T-helper 9 cell (primary cell): ENCODE measurements around the gene C6orf163.

Experiments used
- DNase-seq: peaks from one replicate; pipeline ENCODE4 v3.0.0-alpha.2; 2020

Gene C6orf163

DNA sequence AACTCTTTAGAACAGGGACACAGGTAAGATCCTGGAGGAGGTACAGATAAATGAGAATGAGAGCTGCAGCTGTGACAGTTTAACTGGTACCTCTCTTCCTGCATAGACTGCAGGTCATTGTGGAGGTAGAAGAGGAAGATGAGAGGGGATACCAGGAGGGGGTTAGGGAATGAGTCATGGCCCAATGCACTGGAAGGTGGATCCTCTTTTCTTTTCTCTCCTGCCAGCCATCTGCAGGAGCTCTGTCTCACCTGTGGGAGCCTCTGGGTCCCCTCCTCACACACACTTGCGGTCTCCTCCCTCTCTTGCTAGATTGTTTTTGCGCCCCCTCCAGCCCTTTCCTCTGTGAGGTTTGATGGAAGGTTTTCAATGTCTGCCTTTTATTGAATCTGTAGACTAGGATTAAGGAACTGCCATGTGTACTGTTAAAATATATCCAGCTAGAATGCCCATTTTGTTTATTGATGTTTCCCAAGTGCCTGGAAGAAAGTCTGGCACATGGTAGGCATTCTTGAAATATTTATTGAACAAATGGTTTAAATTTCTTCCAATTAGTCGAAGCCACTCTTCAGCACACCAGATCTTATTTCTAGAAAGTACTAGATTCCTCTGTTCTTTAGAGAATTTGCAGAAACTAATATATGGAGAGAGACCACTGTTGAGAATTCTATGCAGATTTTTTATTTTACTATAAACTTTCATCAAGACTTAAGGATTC lies 13.0 kb downstream of the C6orf163 start:
- no peak for DNase-seq

DNA sequence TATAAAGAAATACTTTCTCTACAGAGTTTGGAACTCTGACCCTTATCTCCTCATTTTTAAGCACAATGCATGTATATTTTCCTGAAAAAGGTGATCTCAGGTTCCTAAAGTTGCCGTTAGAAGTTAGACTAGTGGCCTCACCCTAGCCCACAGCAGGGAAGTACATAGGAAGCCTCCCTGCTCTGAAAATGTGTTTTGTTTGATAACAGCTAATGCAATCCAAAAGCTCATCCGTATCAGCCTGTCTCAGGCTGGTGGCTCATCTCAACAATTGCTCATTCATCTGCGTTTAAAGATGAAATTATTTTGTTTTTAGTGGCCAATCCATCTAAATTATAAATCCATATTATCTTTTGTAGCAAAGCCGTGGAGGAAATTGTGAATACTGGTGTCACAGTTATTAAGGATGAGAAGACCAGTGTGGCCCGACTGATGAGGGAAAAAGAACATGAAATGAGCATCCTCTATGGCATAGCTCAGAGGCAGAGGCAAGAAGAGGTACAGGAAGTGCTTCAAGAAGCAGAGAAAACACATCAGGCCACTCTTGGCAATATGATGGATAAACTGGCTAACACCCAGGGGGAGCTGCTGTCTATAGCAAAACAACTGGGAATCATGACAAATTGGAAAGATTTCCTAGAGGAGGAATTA lies 20.1 kb downstream of the C6orf163 start:
- DNase-seq: no peak

DNA sequence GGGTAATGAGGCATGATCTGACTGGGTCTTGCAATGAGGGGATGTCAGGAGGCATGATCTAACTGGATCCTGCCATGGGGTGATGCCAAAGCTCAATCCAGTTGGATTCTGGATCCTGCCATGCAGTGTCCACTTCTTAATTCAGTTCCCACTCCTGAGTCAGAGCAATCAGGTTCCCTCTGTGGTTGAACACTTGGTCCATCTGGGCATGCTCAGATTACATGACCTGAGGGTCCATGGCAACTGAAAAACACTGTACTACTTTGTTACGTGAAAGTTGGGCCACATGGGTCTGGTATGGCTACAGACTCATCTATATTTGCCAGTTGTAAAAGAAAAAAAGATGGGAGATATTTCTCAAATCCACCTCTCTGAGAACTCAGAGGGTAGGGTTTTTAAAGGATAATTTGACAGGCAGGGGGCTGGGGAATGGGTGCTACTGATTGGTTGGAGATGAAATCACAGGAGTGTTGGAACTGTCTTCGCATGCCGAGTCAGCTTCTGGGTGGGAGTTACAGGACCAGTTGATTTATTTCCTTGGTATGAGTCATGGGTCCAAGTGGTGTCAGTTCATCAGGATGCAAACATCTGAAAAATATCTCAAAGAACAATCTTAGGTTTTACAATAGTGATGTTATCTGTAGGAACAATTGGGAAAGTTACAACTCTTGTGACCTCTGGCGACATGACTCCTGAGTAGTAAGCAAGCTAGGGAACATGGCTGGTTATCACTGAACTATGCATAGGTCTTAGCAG lies 21.6 kb downstream of the C6orf163 start:
- DNase-seq: no peak

DNA sequence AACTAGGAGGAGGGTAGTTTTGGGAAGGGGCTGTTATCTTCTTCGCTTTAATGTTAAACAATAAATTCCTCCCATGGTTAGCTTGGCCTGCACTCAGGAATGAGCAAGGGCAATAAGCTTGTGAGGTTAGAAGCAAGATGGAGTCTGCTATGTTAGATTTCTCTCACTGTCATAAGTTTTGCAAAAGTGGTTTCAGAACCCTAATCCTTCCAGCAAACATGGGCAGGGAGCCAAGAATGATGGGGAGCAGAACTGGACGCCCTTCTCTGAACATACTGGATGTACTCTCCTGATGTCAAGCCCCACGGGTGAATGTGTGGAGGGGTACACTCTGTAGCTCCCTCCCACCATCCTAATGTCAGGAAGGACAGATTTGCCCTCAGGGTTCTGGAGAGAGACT lies 22.3 kb downstream of the C6orf163 start:
- DNase-seq: no peak

DNA sequence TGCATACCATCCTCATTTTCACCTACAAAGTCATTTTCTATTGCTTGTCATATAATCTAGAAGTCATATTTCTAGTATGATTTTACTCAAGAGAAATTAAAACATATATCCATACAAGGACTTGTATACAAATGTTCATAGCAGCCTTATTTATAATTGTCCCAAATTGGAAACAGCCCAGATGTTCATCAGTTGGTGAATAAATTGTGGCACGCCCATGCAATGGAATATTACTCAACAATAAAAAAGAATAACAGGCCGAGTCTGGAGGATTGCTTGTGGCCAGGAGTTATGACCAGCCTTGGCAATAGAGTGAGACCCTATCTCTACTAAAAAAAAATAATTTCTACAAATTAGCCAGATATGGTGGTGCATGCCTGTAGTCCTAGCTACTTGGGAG lies 28.8 kb downstream of the C6orf163 start:
- no peak for DNase-seq

DNA sequence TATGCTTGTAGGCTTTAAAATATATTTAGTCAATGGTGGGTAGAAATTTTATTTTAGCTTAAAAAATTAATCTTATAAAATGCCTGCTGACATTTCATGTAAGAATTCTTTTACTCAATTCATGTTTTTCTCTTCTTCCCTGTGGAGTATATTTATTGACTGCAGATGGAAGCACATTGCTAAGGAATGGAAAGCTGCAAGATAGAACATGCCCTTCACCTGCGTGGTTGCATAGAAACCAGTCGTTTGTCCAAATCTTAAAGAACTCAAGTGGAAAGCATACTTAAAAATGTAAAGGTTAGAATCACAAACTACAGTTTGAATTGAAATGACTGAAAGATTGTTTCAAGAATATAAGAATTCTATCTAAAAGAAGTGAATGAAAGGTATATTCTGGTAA lies 30.7 kb downstream of the C6orf163 start:
- DNase-seq: no peak

DNA sequence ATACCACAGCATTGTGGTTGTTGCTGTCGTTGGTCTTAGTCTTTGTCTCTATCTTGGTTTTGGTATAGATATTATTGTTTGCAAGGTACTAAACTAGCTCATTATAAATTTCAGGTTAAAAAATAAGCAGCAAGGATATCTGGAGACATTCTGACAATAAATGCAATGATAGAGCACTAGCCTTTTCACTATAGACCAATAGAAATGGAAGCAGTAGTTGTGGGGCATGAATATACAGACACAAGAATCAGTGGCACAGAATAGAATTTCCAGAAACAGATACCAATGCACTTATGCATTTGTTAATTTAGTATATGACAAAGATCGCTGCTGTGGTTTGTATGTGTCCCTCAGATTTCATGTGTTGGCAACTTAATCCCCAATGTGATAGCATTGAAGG lies 32.0 kb downstream of the C6orf163 start:
- no peak for DNase-seq

DNA sequence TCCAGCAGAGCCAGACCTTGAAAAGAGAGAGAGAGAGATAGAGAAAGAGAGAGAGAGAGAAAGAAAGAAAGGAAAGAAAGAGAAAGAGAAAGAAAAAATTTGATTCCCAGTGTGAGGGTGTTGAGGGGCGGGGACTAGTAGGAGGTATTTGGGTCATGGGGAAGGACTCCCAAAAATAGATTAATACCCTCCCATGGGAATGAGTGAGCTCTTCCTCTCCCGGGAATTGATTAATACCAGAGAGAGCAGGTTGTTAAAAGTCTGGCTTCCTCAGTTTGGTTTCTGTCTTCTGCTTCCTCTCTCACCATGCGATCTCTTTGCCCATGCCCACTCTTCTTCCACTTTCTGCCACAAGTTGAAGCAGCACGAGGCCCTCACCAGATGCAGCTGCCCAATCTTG lies 34.3 kb downstream of the C6orf163 start:
- no peak for DNase-seq

DNA sequence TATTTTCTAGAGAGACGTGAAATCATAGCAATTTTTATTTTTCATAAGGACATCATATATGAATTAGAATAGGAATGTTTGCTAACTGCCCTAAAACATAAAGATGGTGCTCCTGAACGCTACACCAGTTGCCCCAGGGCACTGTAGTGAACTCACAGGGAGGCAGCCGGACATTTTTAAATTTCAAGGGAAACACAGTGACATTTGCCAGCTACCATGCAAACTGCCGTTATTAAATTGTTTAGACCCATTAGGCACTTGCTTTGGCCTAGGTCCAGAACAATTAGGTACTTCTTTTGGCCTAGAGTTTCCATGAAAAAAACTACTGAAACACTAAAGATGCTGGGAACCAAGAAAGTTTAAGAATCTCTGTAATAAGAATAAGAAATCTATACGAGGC lies 38.2 kb downstream of the C6orf163 start:
- no peak for DNase-seq

DNA sequence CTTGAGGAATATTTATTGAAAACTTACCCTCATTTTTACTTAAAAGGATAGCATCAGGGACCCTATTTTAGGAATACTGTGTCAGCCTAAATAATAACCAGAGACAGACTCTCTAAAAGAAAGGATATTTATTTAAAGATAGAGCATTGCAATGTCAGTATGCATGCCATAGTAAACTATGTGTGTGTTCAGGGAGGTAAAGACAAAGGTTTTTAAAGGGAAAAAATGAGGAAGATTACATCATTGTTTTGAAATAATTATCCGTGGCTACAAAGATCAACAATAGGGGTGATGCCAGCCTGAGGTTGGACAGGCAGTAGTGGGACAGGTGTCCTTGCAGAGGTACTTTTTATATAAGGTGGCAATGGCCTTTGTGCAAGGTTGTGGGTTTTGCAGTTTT lies 39.4 kb downstream of the C6orf163 start:
- DNase-seq: no peak

DNA sequence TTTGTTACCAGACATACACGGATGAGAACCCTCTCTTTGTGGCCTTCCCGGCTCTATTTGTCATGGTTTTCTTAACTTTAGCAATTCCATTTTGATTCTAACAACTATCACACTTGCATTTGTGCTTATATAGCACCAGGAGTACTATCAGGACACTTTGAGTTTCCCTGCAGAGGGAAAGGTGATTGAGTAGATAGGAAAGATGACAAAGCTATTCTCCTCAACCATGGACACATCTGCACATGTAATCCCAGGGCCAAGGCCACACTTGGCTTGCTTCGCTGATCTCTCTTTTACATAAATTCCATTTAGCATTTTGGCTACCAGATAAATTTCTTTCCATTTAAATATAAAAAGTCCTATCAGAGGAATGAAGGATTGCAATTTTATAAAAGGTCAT lies 39.8 kb downstream of the C6orf163 start:
- no peak for DNase-seq

DNA sequence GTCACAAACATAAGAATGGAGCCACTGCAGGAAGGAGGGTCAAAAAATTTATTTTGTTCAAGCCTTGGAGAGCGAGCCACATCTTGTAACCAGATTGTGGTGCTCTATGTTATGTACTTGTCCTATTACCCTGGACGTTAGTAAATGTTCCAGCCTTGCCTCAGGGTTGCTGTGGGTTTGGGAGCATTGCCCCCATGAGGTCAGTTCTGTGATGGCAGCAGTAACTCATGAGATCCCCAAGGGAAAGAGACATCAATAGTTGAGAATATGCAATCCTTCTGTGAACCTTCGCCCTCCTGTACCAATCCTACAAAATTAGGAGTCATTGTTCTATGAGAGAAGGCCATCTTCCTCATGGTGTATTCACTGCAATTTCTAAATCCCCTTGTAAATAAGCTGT lies 46.7 kb downstream of the C6orf163 start:
- no peak for DNase-seq

DNA sequence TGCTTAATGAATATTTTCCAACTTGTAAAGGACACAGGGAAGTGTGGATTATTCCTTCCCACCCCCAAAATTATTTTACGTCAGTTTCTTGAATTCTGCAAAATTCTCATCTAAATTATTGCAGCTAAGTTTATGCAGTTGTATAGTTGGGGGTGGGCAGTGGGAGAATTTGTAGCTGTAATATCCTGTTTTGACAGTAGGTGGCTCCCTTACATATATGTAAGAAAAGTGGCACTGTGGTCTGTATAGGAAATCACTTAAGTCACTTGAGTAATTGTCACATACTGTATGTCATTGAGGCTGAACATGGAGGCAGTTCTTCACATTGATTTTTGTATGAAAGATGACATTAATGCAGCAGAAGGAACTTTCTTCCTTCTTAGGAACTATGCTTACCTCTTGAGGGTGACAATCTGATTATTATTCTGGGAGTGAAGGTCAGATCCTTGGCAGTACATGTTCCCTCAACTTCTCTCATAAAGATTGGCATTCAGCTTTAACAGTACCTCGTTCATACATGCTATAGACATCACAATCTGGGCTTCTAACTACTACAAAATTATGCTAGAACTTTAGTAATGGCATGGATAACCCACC lies 48.5 kb downstream of the C6orf163 start:
- DNase-seq: peak; percentile 3

DNA sequence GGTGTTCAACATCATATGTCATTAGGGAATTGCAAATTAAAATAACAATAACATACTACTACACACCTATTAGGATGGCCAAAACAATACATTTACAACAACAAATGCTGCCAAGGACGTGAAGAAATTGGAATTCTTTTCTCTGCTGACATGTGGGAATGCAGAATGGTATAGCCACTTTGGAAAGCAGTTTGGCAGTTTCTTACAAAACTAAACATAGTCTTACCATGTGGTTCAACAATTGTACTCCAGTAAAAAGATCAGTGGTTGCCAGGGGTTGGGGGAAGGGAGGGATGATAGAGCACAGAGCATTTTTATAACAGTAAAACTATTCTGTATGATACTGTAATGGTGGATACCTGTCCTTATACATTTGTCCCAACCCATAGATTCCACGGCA lies 50.8 kb downstream of the C6orf163 start:
- no peak for DNase-seq

DNA sequence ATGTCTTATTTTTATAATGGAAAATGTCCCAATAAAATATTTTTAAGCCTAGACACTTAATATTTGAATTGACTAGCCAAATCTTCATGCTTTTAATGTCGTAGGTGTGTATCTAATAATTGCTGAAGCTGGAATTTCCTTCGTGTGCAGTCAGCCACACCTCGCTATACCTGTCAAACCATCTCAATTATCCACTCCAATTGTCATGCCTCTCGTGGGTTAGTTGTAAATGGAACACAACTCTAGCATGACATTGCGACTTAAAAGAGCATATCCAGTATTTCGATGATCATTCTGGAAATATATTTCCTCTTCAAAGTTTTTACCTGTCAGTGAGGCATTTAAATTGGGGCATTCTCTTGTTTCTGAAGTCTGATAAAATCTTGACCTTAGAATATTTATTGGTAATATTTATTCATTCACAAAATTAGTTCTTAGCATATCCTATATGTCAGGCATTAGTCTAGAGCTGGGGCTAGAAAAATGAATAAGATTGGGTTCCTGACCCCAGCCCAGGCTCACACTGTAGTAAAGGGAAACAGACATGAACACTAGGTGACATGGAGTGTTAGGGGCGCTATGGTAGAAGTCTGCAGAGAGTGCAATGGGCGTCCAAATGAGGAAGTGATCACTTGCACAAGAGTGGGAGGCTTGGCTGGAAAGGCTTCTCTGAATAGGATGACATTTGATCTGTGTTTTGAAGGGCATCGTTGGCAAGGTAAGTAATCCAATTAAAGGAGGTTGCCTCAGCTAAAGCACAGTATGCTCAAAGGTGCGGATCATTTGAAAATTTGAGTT lies 52.2 kb downstream of the C6orf163 start:
- no peak for DNase-seq

DNA sequence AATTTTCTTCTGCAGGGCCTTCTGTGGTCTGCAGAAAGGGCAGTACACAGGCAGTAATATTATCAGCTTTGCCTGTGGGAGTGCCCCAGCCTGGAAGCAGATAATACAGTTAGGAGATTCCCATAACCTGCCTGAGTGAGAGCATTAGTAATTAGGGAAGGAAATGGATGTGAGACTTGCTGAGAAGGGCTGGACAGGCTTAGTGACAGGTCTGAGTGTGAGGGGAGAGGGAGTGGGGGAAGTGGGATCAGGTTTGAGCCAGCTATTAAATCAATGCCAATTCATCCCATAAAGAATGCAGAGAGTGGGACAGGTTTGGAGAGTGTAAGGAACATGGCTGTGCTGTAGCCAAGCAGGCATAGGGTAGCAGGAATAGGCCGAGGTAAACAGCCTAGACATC lies 53.0 kb downstream of the C6orf163 start:
- DNase-seq: no peak

DNA sequence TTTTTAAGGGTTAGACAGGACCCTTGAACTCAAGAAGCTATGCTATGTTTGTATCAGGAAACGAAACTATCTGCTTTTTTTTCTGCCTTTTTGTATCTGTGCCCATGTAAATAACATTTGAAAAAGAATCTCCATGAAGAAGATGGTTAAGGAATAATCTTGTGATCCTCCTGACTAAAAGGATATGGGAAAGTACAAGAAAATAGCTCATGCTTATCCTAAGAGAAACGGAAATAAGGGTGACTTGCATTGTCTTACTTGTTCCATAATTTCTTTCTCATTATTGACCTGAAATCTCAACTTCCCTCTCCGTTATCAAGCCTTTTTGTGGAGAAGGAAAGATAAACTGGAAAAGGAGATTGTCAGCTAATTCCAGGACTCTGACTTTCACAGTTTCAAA lies 57.2 kb downstream of the C6orf163 start:
- no peak for DNase-seq

DNA sequence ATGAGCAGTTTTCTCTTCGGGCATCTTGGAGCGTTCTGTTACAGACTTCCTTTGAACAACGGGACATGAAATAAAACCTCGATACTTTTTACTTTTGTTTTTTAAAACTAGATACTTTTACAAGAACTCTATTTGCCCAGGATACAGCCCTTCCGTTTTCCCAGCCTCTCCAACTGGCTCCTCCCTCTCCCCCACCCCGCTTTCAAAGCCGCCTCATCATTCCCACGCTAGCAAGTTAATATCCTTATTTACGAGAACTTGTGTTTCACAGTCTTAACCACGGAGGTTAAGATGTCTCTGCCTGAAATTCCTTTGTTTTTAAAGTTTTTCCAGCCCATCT lies 62.9 kb downstream of the C6orf163 start:
- peak; percentile 2 for DNase-seq

DNA sequence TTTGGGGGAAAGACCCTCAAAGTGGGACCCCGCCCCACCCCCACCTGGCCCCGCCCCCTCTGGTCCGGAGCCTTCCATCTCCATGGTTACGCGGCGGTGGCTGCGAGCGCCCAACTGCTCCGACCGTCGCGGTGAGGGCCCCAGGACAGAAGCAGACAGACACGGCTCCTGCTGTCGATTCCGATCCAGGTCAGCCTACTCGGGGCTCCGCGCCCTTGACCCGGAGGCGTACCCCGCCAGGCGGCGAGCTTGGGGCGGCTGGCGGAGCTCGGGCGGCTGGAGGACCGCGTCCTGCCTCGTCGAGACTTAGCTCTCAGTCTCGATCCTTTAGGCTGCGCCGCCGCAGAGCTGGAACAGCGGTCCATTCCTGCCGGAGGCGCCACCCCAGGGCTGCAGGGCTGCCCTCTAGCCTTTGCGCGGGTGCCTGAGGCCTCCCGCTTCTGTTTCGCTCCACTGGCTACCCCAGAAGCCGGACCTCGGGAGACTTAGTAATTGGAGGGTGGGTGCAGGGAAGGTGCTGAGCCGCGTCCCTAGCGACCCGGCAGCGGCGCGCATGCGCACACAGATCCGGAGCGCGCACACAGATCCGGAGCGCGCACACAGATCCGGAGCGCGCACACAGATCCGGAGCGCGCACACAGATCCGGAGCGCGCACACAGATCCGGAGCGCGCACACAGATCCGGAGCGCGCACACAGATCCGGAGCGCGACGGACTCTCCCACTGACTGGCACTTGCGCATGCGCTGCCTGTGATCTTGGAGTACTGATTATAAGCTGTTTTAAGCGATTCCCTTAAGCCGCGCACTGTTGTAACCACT lies 63.5 kb downstream of the C6orf163 start, which contains the start of gene CFAP206:
CFAP206 (plus strand) TSS at position 72 of the 820 bp plus-strand sequence. CDS start 1,868 bp downstream, outside the sequence.
- DNase-seq: peak; percentile 70

DNA sequence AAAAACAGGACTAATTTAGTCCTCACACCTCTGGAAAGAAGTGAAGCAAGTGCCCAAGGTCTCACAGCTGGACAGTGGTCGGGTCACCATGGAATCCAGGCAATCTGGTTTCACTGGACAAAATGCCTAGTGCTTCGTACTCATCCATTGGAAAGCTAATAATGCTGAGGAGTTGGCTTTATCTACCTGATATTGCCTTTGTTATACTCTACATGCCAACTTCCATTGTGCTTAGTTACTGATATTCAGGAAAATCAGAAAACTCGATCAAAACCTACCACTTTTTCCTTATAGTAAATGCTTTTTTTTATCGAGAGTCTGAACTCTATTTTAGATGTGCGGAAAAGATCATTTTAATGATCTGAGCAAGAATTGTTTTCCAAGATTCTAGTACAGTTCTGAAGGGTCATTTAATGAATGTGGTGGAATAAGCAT lies 64.1 kb downstream of the C6orf163 start:
- DNase-seq: no peak
